Mesendoderm (in vitro differentiated cells): ENCODE measurements around the gene LAMA2.

Source experiments
- DNase-seq: peaks from one replicate; pipeline ENCODE4 v3.0.0; 2013
- H2AK5ac ChIP-seq: 2 replicates; pipeline ENCODE4 v1.6.1; 2013; ENCODE audit warnings: low read length, inconsistent platforms
- H2BK120ac ChIP-seq: 2 replicates; pipeline ENCODE4 v1.6.1; 2013; ENCODE audit warnings: low read depth, mild to moderate bottlenecking, low read length, moderate library complexity, mixed read lengths
- H2BK15ac ChIP-seq: replicated peaks from 2 replicates; pipeline ENCODE4 v1.6.1; 2013; ENCODE audit warnings: low read depth, mild to moderate bottlenecking, moderate library complexity
- H2BK5ac ChIP-seq: 2 replicates; pipeline ENCODE4 v1.6.1; 2013; ENCODE audit warnings: low read length, inconsistent platforms
- H3K18ac ChIP-seq: 2 replicates; pipeline ENCODE4 v1.6.1; 2013; ENCODE audit warnings: mild to moderate bottlenecking, low read length, mixed read lengths
- H3K23ac ChIP-seq: one replicate; pipeline ENCODE4 v1.6.1; 2013; ENCODE audit warnings: low read length
- H3K27ac ChIP-seq: 2 replicates; pipeline ENCODE4 v1.5.1; 2013; ENCODE audit warnings: low read depth, mild to moderate bottlenecking, inconsistent platforms, low read length, moderate library complexity
- H3K27me3 ChIP-seq: 2 replicates; pipeline ENCODE4 v1.6.1; 2013; ENCODE audit warnings: low read length, control low read depth, mild to moderate bottlenecking, inconsistent platforms; ENCODE audit not compliant: insufficient read depth, poor library complexity
- H3K36me3 ChIP-seq: 2 replicates; pipeline ENCODE4 v1.6.1; 2013; ENCODE audit warnings: low read length, inconsistent platforms; ENCODE audit not compliant: control insufficient read depth, insufficient read depth
- H3K4ac ChIP-seq: one replicate; pipeline ENCODE4 v1.6.1; 2013; ENCODE audit warnings: low read depth, mild to moderate bottlenecking, low read length, moderate library complexity
- H3K4me1 ChIP-seq: 2 replicates; pipeline ENCODE4 v1.6.1; 2013; ENCODE audit warnings: low read depth, low read length, inconsistent platforms; ENCODE audit not compliant: control insufficient read depth
- H3K4me2 ChIP-seq: 2 replicates; pipeline ENCODE4 v1.6.1; 2013; ENCODE audit warnings: low read length
- H3K4me3 ChIP-seq: 2 replicates; pipeline ENCODE4 v1.5.1; 2013; ENCODE audit warnings: mild to moderate bottlenecking, low read length
- H3K56ac ChIP-seq: one replicate; pipeline ENCODE4 v1.6.1; 2013; ENCODE audit warnings: low read length
- H3K79me1 ChIP-seq: 2 replicates; pipeline ENCODE4 v1.6.1; 2013; ENCODE audit warnings: low read length, inconsistent platforms
- H3K79me2 ChIP-seq: 2 replicates; pipeline ENCODE4 v1.6.1; 2013; ENCODE audit warnings: mild to moderate bottlenecking, low read length; ENCODE audit not compliant: control insufficient read depth, insufficient read depth
- H3K9ac ChIP-seq: 2 replicates; pipeline ENCODE4 v1.6.1; 2013; ENCODE audit warnings: low read length, inconsistent platforms
- H4K5ac ChIP-seq: one replicate; pipeline ENCODE4 v1.6.1; 2013; ENCODE audit warnings: low read length
- H4K8ac ChIP-seq: one replicate; pipeline ENCODE4 v1.6.1; 2013; ENCODE audit warnings: low read depth, mild to moderate bottlenecking, control low read depth, low read length, moderate library complexity
- WGBS: extraction: QIAGEN DNeasy Blood & Tissue Kit; methylation state at CpG from one replicate; pipeline ENCODE4 v1.1.7; 2013; ENCODE audit warnings: low lambda C conversion rate, missing lambda C conversion rate; ENCODE audit not compliant: insufficient coverage; ENCODE audit errors: extremely low coverage; 5-methylcytosine and 5-hydroxymethylcytosine counted together

The LAMA2 gene

GRCh38 chr6:129209355-129209754, 326.4 kb downstream of the LAMA2 start:
- Histone ChIP-seq H3K79me1 (no peaks in the 10 kb centered on the region), H2BK15ac (no peak overlapping the region), H2BK120ac (no peak overlapping the region), H3K56ac (no peak overlapping the region), H3K4ac (no peak overlapping the region), H3K23ac (no peak overlapping the region), H3K79me2 (no peaks in the 10 kb centered on the region), H3K36me3 (no peaks in the 10 kb centered on the region), H3K18ac (no peak overlapping the region), H4K8ac (no peak overlapping the region), H2BK5ac (no peak overlapping the region), H4K5ac (no peak overlapping the region), H3K9ac (no peak overlapping the region), H3K27ac (no peak overlapping the region), H2AK5ac (no peak overlapping the region), H3K4me1 (no peaks in the 10 kb centered on the region), H3K4me2 (no peak overlapping the region), H3K4me3 (no peak overlapping the region), H3K27me3 (no peaks in the 10 kb centered on the region)
- DNase-seq, result no peak
- no CpG with 5 or more reads among the region's 6 CpGs for WGBS

- H3K27me3 ChIP-seq, result no peaks in the 10 kb centered on the region
- no peaks in the 10 kb centered on the region for H3K79me1 ChIP-seq
- H2BK5ac ChIP-seq, result no peak overlapping the region
- no peak overlapping the region for H2BK120ac ChIP-seq
- no peak overlapping the region for H3K27ac ChIP-seq
- no peaks in the 10 kb centered on the region for H3K4me1 ChIP-seq
- DNase-seq, result no peak
- no peaks in the 10 kb centered on the region for H3K36me3 ChIP-seq
- H3K56ac ChIP-seq, result no peak overlapping the region
- no peak overlapping the region for H2AK5ac ChIP-seq
- H3K79me2 ChIP-seq, result no peaks in the 10 kb centered on the region
- no peak overlapping the region for H3K23ac ChIP-seq
- no peak overlapping the region for H3K9ac ChIP-seq
- H3K4me3 ChIP-seq, result no peak overlapping the region
- H4K8ac ChIP-seq, result no peak overlapping the region
- WGBS, result no CpG with 5 or more reads among the region's 4 CpGs
- H3K18ac ChIP-seq, result no peak overlapping the region
- H4K5ac ChIP-seq, result no peak overlapping the region
- no peak overlapping the region for H3K4me2 ChIP-seq
- no peak overlapping the region for H3K4ac ChIP-seq
- no peak overlapping the region for H2BK15ac ChIP-seq
Observed at GRCh38 chr6:129210684-129211083, 327.7 kb downstream of the LAMA2 start.

GRCh38 chr6:129211626-129212025, 328.7 kb downstream of the LAMA2 start:
- Histone ChIP-seq H2BK15ac (no peak overlapping the region), H3K4ac (no peak overlapping the region), H3K4me1 (no peaks in the 10 kb centered on the region), H4K8ac (no peak overlapping the region), H3K79me1 (no peaks in the 10 kb centered on the region), H2BK120ac (no peak overlapping the region), H3K18ac (no peak overlapping the region), H3K56ac (no peak overlapping the region), H3K27me3 (no peaks in the 10 kb centered on the region), H3K27ac (no peak overlapping the region), H3K4me3 (no peak overlapping the region), H3K9ac (no peak overlapping the region), H4K5ac (no peak overlapping the region), H3K4me2 (no peak overlapping the region), H3K36me3 (no peaks in the 10 kb centered on the region), H3K79me2 (no peaks in the 10 kb centered on the region), H3K23ac (no peak overlapping the region), H2BK5ac (no peak overlapping the region), H2AK5ac (no peak overlapping the region)
- WGBS, result no CpG with 5 or more reads among the region's 1 CpG
- no peak for DNase-seq

- no peak overlapping the region for H3K9ac ChIP-seq
- H3K27ac ChIP-seq, result no peak overlapping the region
- H3K79me2 ChIP-seq, result no peaks in the 10 kb centered on the region
- no peak overlapping the region for H3K56ac ChIP-seq
- WGBS, result no CpG with 5 or more reads among the region's 3 CpGs
- H2BK120ac ChIP-seq, result no peak overlapping the region
- H3K27me3 ChIP-seq, result no peaks in the 10 kb centered on the region
- H3K18ac ChIP-seq, result no peak overlapping the region
- H3K4me1 ChIP-seq, result no peaks in the 10 kb centered on the region
- H2BK5ac ChIP-seq, result no peak overlapping the region
- H4K5ac ChIP-seq, result no peak overlapping the region
- no peaks in the 10 kb centered on the region for H3K79me1 ChIP-seq
- no peak overlapping the region for H3K4me2 ChIP-seq
- no peak overlapping the region for H3K4ac ChIP-seq
- no peaks in the 10 kb centered on the region for H3K36me3 ChIP-seq
- no peak overlapping the region for H4K8ac ChIP-seq
- DNase-seq, result no peak
- no peak overlapping the region for H2BK15ac ChIP-seq
- H3K23ac ChIP-seq, result no peak overlapping the region
- H2AK5ac ChIP-seq, result no peak overlapping the region
- no peak overlapping the region for H3K4me3 ChIP-seq
Observed at GRCh38 chr6:129212081-129212480, 329.1 kb downstream of the LAMA2 start.

- Histone ChIP-seq H3K27me3 (no peaks in the 10 kb centered on the region), H2BK5ac (no peak overlapping the region), H2BK15ac (no peak overlapping the region), H3K27ac (no peak overlapping the region), H3K79me1 (no peaks in the 10 kb centered on the region), H3K36me3 (no peaks in the 10 kb centered on the region), H3K4me2 (no peak overlapping the region), H2AK5ac (no peak overlapping the region), H3K23ac (no peak overlapping the region), H3K79me2 (no peaks in the 10 kb centered on the region), H2BK120ac (no peak overlapping the region), H3K4me1 (no peaks in the 10 kb centered on the region), H3K18ac (no peak overlapping the region), H4K8ac (no peak overlapping the region), H3K56ac (no peak overlapping the region), H3K4ac (no peak overlapping the region), H4K5ac (no peak overlapping the region), H3K4me3 (no peak overlapping the region), H3K9ac (no peak overlapping the region)
- DNase-seq, result no peak
Observed at GRCh38 chr6:129215246-129215645, 332.3 kb downstream of the LAMA2 start.

- no peak overlapping the region for H4K8ac ChIP-seq
- DNase-seq, result no peak
- WGBS, result no CpG with 5 or more reads among the region's 1 CpG
Observed at GRCh38 chr6:129215916-129216520, 333.1 kb downstream of the LAMA2 start.

More at GRCh38 chr6:129215916-129216520, 333.1 kb downstream of the LAMA2 start:
- H3K9ac ChIP-seq, result no peak overlapping the region
- H2BK15ac ChIP-seq, result no peak overlapping the region
- H3K79me2 ChIP-seq, result no peaks in the 10 kb centered on the region
- no peak overlapping the region for H3K4ac ChIP-seq
- no peak overlapping the region for H4K5ac ChIP-seq
- no peak overlapping the region for H3K18ac ChIP-seq
- no peaks in the 10 kb centered on the region for H3K36me3 ChIP-seq
- H2BK120ac ChIP-seq, result no peak overlapping the region
- no peak overlapping the region for H3K4me2 ChIP-seq
- H3K4me1 ChIP-seq, result no peaks in the 10 kb centered on the region
- no peak overlapping the region for H3K56ac ChIP-seq
- no peak overlapping the region for H3K4me3 ChIP-seq
- no peak overlapping the region for H2AK5ac ChIP-seq
- no peaks in the 10 kb centered on the region for H3K27me3 ChIP-seq
- H3K79me1 ChIP-seq, result no peaks in the 10 kb centered on the region
- H3K23ac ChIP-seq, result no peak overlapping the region
- no peak overlapping the region for H2BK5ac ChIP-seq
- no peak overlapping the region for H3K27ac ChIP-seq
